Putamen (tissue), 1 donor: ENCODE measurements around the gene UBE2D3.
"Not testable (repeated sequence)": the region's sequence is repeated elsewhere in the genome, so short reads cannot be mapped to it uniquely, and the experiment has no call there.

ENCODE experiments used
- DNase-seq: peaks from one replicate; pipeline ENCODE4 v3.0.0-alpha.2; 2016; ENCODE audit warnings: low spot score

UBE2D3 gene

DNA sequence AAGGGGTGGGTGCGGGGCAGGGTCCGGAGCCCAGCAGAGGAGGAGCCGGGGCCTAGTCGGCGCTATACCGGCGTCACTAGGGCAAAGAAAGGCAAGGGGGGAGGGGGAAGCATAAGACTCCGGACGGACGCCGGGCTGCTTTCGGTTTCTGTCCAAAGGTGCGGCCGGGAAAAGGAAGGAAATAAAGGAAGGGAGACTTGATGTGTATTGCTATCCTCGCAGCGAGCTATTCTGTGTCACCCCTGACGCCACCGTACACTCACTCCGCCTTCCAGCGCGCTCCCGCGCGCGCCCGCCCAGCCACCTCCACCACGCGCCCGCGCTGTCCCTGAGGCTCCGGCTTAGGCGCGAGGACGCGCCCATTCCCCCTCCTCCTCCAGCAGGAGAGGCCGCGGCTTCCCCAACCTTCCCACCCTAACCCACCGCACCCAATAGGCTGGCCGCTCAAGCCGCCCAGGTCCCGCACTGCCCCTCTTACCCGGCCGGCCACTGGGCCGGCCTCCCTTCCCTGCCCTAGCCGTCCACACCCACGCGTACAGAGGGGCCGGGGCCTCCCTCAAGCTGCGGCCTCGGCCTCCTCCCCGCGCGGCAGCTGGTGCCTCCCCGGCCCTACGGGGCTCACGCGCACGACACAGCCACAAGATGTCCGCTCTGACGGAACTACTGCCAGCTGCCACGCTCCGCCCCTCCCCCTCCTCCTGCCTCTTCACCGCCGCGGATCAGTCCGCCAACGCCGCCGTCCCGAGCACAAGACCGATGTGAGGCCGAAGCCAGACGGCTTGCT, at the start of gene UBE2D3:
UBE2D3 (minus strand) TSS at position 662 of the 784 bp plus-strand sequence. CDS start 1,043 bp downstream, outside the sequence.
- peak; percentile 93 for DNase-seq

DNA sequence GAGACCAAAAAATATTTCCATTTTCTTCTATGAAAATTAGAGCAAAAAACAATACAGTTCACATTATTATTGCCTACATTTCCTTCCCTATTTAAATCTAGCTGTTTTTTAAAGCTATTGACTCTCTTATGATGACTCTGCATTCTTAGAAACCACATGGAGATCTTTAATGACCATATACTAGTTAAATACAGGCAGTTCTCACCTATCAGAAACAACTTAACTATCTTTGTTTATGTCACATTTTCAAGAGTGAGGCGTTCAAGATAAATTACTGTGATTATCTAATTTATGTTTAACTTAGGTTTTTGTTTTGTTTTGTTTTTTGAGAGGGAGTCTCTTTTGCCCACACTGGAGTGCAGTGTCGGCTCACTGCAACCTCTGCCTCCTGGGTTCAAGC, 44.4 kb upstream of the UBE2D3 start:
- DNase-seq, result no peak

DNA sequence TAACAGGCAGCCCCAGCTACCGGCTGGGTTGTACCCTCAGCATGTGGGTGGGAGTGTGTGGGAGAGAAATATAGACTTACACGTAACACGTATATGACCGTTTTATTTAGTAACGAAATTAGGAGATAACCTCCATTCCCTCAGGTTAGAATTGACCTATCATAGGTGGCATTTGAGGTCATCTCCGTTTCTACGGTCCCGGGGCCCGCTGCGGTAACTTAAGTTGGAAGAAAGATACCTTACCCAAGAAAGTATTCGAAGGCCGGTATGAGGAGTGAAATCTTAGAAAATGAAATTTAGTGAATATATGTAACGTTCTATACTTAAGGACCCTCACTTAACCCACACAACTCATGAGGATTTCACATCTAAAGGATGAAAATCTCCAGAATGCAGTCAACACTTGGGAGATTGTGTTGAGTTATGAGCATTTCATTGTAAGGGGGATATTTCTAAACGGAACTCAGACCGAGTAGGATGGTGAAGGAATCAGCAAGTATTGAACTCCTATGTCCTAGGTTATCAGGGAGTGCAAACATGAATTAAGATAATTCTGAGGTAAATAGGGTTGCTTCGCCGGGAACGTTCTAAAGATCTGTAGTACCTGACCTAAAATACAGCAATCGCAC, 42.3 kb upstream of the UBE2D3 start:
- no peak for DNase-seq

DNA sequence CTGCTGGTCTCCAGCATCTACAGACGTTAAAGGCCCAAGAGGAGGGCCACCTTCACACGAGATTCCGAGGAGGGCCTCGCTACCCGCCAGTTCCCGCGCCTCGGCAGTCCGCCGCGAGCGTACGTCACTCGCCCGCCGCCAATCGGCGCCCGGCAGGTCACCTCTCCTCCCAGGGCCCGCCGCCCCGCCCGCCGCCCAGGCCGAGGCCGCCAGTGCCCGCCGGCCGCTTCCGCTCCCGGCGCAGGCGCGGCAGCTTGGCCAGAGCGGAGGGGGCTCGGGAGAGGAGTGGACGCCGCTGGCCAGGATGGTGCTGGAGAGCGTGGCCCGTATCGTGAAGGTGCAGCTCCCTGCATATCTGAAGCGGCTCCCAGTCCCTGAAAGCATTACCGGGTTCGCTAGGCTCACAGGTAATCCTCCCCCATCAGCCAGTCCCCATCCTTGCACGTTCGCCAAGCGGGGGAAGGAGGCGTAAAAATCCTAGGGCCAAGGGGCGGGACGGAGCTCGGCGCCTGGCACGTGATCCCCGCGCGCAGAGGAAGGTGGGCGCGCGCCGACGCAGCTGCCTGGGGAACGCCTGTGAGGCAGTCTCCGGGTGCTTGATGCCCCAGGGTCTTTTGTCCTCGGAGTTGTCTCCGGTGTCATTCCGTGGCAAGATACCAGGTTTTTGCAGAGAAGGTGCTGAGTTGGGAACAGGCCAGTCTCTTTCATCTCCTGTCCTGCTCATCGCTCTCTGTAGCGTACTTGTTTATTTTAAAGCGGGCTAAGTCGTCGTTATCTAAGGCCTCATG, 41.6 kb upstream of the UBE2D3 start, which contains the start of gene CISD2:
CISD2 (plus strand) TSS at position 212 of the 788 bp plus-strand sequence; CDS start at position 305, 93 bp downstream.
- DNase-seq, result peak; percentile 92

DNA sequence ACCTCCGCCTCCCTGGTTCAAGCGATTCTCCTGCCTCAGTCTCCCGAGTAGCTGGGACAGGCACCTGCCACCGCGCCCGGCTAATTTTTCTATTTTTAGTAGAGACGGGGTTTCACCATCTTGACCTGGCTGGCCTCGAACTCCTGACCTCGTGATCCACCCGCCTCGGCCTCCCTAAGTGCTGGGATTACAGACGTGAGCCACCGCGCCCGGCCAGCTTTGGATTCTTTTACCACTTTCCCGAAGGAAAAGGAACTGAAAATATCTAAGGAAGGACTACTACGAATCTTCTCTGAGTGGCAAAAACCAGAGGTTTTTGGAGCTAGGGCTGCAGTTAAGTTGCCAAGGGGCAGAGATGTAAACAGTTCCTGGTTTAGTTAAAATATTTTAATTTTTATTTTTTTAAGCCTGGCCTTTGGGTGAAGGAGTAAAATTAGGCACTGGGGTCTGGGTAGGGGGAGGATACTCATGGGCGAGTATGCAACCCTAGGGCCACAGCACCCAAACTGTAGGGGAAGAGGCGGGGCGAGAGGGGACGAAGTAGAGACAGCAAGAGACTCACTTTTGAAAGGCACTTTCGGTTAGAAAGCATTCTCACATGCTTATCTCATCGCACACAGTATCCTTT, 40.9 kb upstream of the UBE2D3 start:
- DNase-seq, result no peak

DNA sequence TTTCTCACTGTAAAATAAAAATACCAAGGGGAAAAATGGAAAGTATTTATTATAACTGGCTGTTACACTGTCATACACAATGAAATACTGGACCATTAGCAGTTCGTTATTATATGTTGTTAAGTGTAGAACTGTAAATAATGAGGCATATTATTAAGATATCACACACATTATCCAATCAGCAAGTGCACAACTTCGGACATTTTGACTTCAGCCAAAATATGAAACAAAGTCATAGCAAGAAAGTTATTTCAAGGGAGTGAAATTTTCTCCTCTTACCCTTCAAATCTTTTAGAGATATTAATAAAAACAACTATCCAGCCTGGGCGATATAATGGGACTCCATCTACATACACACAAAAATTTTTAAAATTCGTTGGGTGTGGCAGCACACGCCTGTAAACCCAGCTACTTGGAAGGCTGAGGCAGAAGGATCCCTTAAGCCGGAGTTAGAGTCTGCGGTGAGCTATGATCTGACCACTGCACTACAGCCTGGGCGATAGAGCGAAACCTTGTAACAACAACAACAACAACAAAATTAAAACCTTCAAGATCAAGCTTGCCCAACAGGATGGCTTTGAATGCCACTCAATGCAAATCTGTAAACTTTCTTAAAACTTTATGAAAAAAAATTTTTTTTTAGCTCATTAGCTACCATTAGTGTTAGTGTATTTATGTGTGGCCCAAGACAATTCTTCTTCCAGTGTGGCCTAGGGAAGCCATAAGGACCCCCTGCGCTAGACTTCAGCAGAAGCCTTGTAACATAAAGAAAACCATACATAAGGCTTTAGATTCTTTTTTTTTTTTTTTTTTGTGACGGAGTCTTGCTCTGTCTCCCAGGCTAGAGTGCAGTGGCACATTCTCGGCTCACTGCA, 40.2 kb upstream of the UBE2D3 start:
- DNase-seq, result no peak

DNA sequence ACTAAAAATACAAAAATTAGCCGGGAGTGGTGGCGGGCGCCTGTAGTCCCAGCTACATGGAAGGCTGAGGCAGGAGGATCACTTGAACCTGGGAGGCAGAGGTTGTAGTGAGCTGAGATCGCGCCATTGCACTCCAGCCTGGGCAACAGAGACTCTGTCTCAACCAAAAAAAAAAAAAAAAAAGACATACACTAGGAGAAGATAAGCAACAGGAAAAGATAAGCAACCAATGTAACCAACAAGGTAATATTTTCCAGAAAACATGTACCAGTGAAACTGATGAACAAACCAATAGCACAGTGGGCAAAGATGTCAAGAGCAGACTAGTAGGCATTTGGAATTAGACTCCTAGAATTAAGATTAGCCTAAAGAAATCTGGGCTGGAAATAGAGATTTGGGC, 38.0 kb upstream of the UBE2D3 start:
- not testable (repeated sequence) for DNase-seq

DNA sequence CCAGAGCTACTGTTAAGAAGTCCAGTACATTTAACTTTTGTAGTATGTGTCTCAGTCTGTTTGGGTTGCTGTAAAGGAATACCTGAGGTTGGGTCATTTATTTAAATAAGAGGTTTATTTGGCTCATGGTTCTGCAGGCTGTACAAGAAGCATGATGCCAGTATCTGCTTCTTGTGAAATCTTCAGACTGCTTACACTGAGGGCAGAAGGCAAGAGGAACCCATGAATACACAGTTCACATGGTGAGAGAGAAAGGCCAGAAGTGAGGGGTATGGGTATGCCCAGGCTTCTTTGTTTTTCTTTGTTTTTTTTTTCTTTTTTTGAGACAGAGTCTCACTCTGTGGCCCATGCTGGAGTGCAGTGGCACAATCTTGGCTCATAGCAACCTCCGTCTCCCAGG, 35.4 kb upstream of the UBE2D3 start:
- DNase-seq, result no peak

DNA sequence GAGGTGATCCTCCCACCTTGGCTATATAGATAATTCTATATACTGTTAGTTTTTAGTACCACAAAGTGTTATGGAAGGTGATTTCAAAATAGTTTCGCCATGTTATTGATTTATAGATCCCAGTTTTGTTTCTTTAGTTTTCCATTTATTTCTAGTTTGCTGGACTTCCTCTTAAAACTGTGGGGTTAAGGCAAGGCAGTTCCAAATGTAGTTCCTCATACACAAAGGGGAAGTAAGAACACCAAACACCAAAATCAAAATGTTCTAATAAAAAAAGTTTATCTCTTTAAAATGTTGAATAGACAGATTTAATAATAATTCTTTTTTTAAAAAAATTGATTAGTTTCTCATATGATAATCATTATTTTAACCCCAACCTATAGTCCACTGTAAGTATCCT, 34.7 kb upstream of the UBE2D3 start:
- DNase-seq, result no peak

DNA sequence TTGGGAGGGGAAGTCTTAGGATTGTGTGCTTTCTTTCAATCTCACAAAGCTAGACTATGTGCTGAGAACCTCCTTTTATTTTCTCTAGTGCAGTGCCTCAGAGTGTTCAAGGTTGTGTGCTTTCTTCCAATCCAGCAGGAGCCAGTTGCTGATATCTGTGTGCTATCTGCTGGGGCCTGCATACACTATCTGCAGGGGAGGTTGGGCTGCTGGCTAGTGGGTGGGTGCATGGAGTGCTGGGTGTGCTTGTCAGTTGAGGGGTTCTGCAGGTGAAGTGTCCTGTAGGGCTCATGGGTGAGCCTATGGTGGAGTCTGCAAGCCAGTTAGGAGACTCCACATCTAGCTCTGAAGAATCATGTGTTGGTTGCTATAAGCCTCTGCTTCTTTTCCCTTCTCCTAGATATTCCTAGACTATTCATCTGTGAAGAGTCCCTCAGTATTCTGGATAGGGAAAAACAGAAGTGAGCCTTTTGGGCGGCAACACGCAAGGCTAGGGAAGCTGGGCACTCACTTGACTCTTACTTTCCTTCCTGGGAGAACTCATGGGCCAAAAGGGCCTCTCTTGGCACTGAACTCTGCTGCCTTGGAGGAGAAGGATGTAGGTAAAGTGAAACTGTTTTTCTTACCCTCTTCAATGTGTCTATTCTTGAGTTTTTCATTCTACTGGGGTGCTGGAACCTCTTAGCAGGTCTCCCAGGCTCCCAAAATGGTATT, 33.4 kb upstream of the UBE2D3 start:
- no peak for DNase-seq

DNA sequence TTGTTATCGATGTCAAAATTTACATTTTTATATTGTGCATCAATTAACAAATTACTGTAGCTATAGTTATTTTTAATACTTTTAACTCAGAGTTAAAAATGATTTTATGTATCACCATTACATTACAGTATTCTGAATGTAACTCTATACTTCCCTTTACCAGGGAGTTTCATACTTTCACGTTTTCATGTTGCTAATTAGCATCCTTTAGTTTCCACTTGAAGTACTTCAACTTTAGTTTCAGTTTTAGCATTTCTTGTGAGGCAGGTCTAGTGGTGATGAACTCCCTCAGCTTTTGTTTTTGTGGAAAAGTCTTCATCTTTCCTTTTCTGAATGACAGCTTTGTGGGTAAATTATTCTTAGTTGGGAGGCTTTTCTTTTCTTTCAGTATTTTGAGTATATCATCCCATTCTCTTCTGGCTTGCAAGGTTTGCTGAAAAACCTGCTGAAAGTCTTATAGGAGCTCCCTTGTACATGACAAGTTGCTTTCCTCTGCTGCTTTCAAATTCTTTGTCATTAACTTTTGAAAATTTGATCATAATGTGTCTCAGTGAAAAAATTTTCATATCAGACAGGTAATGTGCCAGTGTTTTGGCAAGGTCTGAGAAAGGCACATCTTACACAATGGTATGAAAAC, 31.6 kb upstream of the UBE2D3 start:
- no peak for DNase-seq

DNA sequence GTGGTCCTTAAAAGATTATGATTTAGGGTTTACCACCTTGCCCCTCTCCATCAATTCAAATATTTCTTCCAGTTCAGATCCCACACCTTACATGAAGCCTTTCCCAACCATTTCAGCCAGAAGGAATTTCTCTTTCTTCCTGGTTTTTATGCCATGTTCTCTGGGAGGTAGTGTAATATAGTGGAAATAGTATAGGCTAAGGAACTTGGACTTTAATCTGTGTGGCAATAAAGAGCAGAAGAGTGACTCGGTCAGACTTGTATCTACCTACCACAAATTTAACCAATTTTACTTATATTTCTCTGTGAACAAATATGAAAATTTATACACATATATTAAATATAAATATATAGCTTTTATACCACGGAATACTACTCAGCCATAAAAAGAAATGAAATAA, 23.0 kb upstream of the UBE2D3 start:
- no peak for DNase-seq

DNA sequence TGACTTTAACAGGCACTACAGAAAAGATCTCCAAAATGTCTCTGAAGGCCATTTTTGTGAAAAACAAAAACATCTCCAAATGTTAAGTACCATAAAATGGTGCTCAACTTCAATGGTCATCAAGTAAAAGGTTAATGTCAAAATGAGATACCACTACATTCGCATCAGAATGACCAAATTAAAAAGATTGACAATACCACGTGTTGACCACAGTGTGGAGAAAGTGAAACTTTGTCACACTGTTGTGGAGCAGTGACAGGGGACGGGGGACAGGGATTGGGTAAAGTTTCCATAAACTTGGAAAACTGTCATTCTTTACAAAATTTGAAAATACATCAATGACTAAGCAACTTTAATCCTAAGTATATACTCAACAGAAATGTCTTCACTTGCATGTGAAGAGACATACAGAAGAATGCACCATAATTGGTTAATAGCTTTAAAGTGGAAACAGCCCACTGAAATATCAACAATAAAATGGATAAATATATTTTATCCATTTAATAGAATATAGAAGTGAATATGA, 22.3 kb upstream of the UBE2D3 start:
- DNase-seq, result no peak

DNA sequence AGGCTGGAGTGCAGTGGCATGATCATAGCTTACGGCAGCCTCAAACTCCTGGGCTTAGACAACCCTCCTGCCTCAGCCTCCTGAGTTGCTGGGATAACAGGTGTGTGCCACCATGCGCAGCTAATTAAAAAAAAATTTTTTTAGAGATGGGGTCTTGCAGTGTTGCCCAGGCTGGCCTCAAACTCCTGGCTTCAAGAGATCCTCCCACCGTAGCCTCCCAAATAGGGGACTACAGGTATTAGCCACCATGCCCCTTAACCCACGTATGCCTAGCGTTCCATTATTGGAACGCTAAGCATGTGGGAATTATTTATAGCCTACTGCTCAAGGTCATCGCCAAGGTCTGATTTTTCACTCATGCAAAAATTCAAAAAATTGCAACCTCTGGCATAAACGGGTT, 20.3 kb upstream of the UBE2D3 start:
- DNase-seq, result no peak

DNA sequence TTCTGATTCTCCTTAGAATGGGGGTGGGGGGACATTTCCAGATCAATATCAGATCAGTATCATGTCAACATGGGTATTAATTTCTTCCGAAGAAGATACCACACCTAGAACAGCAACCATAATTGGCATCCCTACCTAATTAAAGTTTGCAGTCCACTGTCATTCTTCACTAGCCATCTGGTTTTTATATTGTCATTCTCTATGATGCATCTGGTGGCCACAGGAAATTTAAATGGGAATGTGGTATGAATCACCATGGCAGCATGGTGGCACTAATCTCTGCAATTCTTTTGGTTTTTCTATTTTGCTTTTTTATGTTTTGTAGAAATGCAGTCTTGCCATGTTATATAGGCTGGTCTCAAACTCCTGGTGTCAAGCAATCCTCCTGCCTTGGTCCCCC, 16.6 kb upstream of the UBE2D3 start:
- DNase-seq, result no peak

DNA sequence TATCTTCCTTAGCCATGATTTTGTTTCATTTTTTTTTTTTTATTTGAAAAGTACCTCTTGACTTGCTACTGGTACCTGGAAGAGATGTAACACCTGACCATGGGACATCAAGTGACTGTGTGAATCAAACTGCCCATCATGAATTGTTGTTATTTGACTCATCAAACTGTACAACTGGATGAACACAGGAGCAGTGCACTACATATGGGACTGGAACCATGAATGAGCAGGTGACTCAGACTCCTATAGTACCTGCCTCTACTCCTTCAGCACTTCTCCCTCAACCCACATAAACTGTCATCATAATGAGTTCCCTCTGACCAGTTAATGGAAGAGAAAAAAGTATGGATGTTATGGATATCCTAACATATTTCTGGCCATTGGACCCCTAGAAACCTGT, 15.9 kb upstream of the UBE2D3 start:
- no peak for DNase-seq

DNA sequence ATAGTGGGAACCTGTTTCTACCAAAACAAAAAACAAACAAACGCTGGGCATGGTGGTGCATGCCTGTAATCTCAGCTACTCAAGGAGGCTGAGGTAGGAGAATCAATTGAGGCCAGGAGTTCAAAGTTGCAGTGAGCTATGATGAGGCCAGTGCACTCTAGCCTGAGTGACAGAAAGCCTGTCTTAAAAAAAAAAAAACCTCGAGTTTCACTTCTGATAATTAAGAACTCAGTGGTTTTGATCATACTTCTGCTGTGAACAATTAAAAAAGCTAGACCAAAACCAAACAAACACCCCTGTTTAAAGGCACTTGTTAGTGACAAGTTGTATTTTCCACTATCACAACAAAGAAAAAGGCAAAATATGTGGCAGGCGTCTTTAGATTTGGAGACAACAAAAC, 15.0 kb upstream of the UBE2D3 start:
- no peak for DNase-seq

DNA sequence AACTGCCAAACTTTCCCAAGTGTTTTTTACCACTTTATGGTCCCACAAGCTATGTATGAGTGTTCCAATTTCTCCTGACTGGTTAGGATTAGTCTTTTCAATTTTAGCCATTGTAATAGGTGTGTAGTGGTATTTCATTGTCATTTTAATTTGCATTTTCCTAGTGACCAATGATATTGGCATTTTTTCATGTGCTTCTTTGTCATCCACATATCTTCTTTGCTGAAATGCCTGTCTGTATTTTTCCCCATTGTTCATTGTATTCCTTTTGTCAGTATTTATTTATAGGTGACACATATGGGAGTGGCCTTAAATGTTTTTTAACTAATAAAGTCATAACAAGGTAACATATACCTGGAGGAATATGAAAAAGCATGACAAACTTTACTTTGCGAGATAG, 9.2 kb upstream of the UBE2D3 start:
- DNase-seq, result no peak

DNA sequence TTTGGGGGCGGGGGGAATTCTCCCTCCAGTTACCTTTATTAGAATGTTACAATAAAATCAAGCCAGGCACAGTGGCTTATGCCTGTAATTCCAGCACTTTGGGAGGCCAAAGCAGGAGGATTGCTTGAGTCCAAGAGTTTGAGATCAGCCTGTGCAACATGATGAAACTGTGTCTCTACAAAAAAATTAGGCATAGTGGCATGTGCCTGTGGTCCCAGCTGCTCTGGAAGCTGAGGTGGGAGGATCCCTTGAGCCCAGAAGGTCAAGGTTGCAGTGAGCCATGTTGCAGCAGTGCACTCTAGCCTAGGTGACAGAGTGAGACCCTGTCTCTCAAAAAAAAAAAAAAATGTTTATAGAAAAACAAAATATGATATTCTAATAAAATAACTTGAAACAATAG, 5.3 kb upstream of the UBE2D3 start:
- no peak for DNase-seq

DNA sequence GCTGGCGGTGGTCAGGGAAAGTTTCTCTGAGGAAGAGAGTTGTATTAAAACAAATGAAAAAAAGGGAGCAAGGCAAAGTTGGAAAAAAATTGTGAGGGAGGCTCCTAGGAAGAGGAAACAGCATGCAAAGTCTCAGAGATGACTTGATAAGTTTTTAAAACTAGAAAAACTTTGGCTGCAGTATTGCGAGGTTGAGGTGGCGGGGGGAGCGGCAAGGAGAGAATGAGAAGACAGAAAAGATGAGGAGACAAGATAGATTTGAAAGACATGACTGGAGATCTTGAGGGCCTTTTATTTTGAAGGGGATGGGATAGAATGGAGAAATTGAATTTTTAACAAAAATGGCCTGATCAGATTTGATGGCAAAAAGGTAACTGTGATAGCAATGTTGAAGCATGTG, 4.8 kb upstream of the UBE2D3 start:
- no peak for DNase-seq
